HEK293 (cell line): ENCODE results near the gene USF1.

Experiments used
- BCL11A ChIP-seq: fragments of 450-650 bp; formaldehyde crosslinking; IDR thresholded peaks from 2 replicates; pipeline ENCODE4 v1.5.1; 2016; ENCODE audit warnings: low read depth, missing biosample characterization, missing genetic modification characterization
- OVOL3 ChIP-seq: fragments of 450-650 bp; formaldehyde crosslinking; IDR thresholded peaks from 2 replicates; pipeline ENCODE4 v1.5.1; 2016; ENCODE audit warnings: missing biosample characterization, missing genetic modification characterization
- TRIM28 ChIP-seq: IDR thresholded peaks from 2 replicates; pipeline ENCODE4 v1.6.1; 2011; ENCODE audit warnings: low read length, control low read depth, borderline replicate concordance
- ZBTB20 ChIP-seq: fragments of 450-650 bp; formaldehyde crosslinking; IDR thresholded peaks from 2 replicates; pipeline ENCODE4 v1.5.1; 2016; ENCODE audit warnings: missing biosample characterization, missing genetic modification characterization
- ZBTB48 ChIP-seq: fragments of 450-650 bp; formaldehyde crosslinking; IDR thresholded peaks from 2 replicates; pipeline ENCODE4 v1.5.1; 2016; ENCODE audit warnings: missing biosample characterization, missing genetic modification characterization
- ZEB2 ChIP-seq: fragments of 450-650 bp; formaldehyde crosslinking; IDR thresholded peaks from 2 replicates; pipeline ENCODE4 v1.5.1; 2016; ENCODE audit warnings: missing biosample characterization, missing genetic modification characterization
- ZNF10 ChIP-seq: fragments of 450-650 bp; formaldehyde crosslinking; IDR thresholded peaks from 2 replicates; pipeline ENCODE4 v1.5.1; 2017; ENCODE audit warnings: missing biosample characterization, missing genetic modification characterization
- ZNF211 ChIP-seq: fragments of 450-650 bp; formaldehyde crosslinking; IDR thresholded peaks from 2 replicates; pipeline ENCODE4 v1.5.1; 2016; ENCODE audit warnings: low read depth, missing biosample characterization, missing genetic modification characterization
- ZNF341 ChIP-seq: fragments of 450-650 bp; formaldehyde crosslinking; IDR thresholded peaks from 2 replicates; pipeline ENCODE4; 2016; ENCODE audit warnings: low read depth, missing biosample characterization, missing genetic modification characterization
- ZNF600 ChIP-seq: fragments of 450-650 bp; formaldehyde crosslinking; IDR thresholded peaks from 2 replicates; pipeline ENCODE4 v1.5.1; 2016; ENCODE audit warnings: missing biosample characterization, missing genetic modification characterization
- ZNF664 ChIP-seq: fragments of 450-650 bp; formaldehyde crosslinking; IDR thresholded peaks from 2 replicates; pipeline ENCODE4 v1.5.1; 2016; ENCODE audit warnings: missing biosample characterization, missing genetic modification characterization
- ZNF76 ChIP-seq: fragments of 450-650 bp; formaldehyde crosslinking; IDR thresholded peaks from 2 replicates; pipeline ENCODE4; 2016; ENCODE audit warnings: low read depth, missing biosample characterization, missing genetic modification characterization, borderline replicate concordance
- ZSCAN30 ChIP-seq: fragments of 450-650 bp; IDR thresholded peaks from 2 replicates; pipeline ENCODE4 v1.5.1; 2018; ENCODE audit warnings: missing biosample characterization, mild to moderate bottlenecking, missing genetic modification characterization, moderate library complexity
- TF ChIP-seq, protein P1 (sequence below): fragments of 450-650 bp; formaldehyde crosslinking; IDR thresholded peaks from 2 replicates; pipeline ENCODE4 v1.5.1; 2016; ENCODE audit warnings: missing biosample characterization, missing genetic modification characterization
- TF ChIP-seq, protein P2 (sequence below): fragments of 450-650 bp; formaldehyde crosslinking; optimal IDR thresholded peaks from 2 replicates; pipeline ENCODE3; 2016; ENCODE audit warnings: missing biosample characterization, mild to moderate bottlenecking, missing genetic modification characterization
- TF ChIP-seq, protein P3 (sequence below): fragments of 450-650 bp; formaldehyde crosslinking; IDR thresholded peaks from 2 replicates; pipeline ENCODE4 v1.5.1; 2016; ENCODE audit warnings: missing biosample characterization, missing genetic modification characterization
- TF ChIP-seq, protein P4 (sequence below): fragments of 450-650 bp; formaldehyde crosslinking; conservative IDR thresholded peaks from 2 replicates; pipeline ENCODE4 v1.5.1; 2016; ENCODE audit warnings: low read depth, missing biosample characterization, missing genetic modification characterization
- TF ChIP-seq, protein P5 (sequence below): fragments of 450-650 bp; formaldehyde crosslinking; IDR thresholded peaks from 2 replicates; pipeline ENCODE4 v1.5.1; 2016; ENCODE audit warnings: missing biosample characterization, missing genetic modification characterization
- TF ChIP-seq, protein P6 (sequence below): fragments of 450-650 bp; formaldehyde crosslinking; IDR thresholded peaks from 2 replicates; pipeline ENCODE4 v1.5.1; 2016; ENCODE audit warnings: missing biosample characterization, missing genetic modification characterization
- TF ChIP-seq, protein P7 (sequence below): fragments of 450-650 bp; formaldehyde crosslinking; IDR thresholded peaks from 2 replicates; pipeline ENCODE4 v1.5.1; 2017; ENCODE audit warnings: missing biosample characterization, missing genetic modification characterization

USF1 gene

DNA sequence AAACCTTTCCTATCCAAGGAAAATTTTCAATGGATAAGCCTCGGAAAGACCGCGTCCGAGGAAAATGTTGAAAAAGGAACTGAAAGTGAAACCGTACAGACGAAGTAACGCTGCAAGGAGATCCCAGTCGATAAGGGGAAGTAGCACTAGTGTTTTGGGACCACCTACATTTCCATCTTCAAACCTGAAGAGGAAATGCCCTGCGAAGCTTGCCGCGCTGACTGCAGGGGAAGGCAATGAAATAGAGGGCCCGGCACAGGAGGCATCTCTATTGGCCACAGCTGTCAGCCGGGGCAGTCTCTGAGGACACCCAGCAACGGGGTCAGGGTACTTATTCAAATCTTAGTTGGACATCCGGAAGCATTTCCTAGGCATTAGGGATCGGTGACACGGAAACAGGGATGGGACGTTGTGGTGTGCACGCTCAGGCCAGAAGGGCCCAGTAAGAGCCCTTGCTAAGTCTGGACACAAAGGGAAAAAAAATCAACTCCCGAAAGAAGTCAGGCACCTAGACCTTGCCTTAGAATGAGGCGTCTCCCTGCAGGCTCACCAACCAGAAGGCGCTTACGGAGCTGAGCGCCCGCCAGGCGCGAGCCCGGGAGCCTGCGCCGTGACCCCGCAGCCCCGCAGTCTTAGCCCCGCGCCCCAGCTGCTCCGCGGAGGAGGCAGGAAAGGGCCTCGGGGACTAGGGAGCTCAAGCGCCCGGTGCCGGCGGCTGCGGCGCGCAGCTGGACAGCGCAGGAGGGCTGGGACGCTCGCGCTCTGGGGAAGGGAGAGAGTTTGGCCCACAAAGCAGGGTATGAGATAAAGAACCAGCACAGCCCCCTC is 655 bp downstream of the USF1 start (continued):
- TF ChIP-seq, protein P1, sequence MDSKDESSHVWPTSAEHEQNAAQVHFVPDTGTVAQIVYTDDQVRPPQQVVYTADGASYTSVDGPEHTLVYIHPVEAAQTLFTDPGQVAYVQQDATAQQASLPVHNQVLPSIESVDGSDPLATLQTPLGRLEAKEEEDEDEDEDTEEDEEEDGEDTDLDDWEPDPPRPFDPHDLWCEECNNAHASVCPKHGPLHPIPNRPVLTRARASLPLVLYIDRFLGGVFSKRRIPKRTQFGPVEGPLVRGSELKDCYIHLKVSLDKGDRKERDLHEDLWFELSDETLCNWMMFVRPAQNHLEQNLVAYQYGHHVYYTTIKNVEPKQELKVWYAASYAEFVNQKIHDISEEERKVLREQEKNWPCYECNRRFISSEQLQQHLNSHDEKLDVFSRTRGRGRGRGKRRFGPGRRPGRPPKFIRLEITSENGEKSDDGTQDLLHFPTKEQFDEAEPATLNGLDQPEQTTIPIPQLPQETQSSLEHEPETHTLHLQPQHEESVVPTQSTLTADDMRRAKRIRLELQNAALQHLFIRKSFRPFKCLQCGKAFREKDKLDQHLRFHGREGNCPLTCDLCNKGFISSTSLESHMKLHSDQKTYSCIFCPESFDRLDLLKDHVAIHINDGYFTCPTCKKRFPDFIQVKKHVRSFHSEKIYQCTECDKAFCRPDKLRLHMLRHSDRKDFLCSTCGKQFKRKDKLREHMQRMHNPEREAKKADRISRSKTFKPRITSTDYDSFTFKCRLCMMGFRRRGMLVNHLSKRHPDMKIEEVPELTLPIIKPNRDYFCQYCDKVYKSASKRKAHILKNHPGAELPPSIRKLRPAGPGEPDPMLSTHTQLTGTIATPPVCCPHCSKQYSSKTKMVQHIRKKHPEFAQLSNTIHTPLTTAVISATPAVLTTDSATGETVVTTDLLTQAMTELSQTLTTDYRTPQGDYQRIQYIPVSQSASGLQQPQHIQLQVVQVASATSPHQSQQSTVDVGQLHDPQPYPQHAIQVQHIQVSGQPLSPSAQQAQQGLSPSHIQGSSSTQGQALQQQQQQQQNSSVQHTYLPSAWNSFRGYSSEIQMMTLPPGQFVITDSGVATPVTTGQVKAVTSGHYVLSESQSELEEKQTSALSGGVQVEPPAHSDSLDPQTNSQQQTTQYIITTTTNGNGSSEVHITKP, result no peak
- TF ChIP-seq, protein P2, sequence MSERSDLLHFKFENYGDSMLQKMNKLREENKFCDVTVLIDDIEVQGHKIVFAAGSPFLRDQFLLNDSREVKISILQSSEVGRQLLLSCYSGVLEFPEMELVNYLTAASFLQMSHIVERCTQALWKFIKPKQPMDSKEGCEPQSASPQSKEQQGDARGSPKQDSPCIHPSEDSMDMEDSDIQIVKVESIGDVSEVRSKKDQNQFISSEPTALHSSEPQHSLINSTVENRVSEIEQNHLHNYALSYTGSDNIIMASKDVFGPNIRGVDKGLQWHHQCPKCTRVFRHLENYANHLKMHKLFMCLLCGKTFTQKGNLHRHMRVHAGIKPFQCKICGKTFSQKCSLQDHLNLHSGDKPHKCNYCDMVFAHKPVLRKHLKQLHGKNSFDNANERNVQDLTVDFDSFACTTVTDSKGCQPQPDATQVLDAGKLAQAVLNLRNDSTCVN (tag by site-specific recombination), result peak; percentile 95
- TF ChIP-seq ZNF341 (tag by site-specific recombination), result no peak
- TF ChIP-seq, protein P3, sequence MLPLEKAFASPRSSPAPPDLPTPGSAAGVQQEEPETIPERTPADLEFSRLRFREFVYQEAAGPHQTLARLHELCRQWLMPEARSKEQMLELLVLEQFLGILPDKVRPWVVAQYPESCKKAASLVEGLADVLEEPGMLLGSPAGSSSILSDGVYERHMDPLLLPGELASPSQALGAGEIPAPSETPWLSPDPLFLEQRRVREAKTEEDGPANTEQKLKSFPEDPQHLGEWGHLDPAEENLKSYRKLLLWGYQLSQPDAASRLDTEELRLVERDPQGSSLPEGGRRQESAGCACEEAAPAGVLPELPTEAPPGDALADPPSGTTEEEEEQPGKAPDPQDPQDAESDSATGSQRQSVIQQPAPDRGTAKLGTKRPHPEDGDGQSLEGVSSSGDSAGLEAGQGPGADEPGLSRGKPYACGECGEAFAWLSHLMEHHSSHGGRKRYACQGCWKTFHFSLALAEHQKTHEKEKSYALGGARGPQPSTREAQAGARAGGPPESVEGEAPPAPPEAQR, result no peak
- TF ChIP-seq, protein P4, sequence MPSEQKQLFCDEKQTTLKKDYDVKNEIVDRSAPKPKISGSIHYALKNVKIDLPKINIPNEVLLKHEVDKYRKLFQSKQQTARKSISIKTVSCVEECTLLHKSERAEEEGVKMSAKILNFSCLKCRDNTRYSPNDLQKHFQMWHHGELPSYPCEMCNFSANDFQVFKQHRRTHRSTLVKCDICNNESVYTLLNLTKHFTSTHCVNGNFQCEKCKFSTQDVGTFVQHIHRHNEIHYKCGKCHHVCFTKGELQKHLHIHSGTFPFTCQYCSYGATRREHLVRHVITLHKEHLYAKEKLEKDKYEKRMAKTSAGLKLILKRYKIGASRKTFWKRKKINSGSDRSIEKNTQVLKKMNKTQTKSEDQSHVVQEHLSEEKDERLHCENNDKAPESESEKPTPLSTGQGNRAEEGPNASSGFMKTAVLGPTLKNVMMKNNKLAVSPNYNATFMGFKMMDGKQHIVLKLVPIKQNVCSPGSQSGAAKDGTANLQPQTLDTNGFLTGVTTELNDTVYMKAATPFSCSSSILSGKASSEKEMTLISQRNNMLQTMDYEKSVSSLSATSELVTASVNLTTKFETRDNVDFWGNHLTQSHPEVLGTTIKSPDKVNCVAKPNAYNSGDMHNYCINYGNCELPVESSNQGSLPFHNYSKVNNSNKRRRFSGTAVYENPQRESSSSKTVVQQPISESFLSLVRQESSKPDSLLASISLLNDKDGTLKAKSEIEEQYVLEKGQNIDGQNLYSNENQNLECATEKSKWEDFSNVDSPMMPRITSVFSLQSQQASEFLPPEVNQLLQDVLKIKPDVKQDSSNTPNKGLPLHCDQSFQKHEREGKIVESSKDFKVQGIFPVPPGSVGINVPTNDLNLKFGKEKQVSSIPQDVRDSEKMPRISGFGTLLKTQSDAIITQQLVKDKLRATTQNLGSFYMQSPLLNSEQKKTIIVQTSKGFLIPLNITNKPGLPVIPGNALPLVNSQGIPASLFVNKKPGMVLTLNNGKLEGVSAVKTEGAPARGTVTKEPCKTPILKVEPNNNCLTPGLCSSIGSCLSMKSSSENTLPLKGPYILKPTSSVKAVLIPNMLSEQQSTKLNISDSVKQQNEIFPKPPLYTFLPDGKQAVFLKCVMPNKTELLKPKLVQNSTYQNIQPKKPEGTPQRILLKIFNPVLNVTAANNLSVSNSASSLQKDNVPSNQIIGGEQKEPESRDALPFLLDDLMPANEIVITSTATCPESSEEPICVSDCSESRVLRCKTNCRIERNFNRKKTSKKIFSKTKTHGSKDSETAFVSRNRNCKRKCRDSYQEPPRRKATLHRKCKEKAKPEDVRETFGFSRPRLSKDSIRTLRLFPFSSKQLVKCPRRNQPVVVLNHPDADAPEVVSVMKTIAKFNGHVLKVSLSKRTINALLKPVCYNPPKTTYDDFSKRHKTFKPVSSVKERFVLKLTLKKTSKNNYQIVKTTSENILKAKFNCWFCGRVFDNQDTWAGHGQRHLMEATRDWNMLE (tag by site-specific recombination), result no peak
- no peak for TF ChIP-seq ZNF664
- TF ChIP-seq, protein P5, sequence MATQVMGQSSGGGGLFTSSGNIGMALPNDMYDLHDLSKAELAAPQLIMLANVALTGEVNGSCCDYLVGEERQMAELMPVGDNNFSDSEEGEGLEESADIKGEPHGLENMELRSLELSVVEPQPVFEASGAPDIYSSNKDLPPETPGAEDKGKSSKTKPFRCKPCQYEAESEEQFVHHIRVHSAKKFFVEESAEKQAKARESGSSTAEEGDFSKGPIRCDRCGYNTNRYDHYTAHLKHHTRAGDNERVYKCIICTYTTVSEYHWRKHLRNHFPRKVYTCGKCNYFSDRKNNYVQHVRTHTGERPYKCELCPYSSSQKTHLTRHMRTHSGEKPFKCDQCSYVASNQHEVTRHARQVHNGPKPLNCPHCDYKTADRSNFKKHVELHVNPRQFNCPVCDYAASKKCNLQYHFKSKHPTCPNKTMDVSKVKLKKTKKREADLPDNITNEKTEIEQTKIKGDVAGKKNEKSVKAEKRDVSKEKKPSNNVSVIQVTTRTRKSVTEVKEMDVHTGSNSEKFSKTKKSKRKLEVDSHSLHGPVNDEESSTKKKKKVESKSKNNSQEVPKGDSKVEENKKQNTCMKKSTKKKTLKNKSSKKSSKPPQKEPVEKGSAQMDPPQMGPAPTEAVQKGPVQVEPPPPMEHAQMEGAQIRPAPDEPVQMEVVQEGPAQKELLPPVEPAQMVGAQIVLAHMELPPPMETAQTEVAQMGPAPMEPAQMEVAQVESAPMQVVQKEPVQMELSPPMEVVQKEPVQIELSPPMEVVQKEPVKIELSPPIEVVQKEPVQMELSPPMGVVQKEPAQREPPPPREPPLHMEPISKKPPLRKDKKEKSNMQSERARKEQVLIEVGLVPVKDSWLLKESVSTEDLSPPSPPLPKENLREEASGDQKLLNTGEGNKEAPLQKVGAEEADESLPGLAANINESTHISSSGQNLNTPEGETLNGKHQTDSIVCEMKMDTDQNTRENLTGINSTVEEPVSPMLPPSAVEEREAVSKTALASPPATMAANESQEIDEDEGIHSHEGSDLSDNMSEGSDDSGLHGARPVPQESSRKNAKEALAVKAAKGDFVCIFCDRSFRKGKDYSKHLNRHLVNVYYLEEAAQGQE (tag by site-specific recombination), result peak; percentile 93
- peak; percentile 35; the same call in 1 of the 2 replicates for TF ChIP-seq ZEB2 (tag by site-specific recombination)
- TF ChIP-seq ZNF600 (tag by site-specific recombination), result peak; percentile 65; the same call in 1 of the 2 replicates
- TF ChIP-seq TRIM28, result 0 out of 2 replicates have a peak, but pooled peaks have one; percentile 34
- no peak for TF ChIP-seq OVOL3 (tag by site-specific recombination)
- no peak for TF ChIP-seq ZNF211
- peak; percentile 99 for TF ChIP-seq ZBTB48 (tag by site-specific recombination)
- TF ChIP-seq ZNF10 (tag by site-specific recombination), result 0 out of 2 replicates have a peak, but pooled peaks have one; percentile 11
- peak; percentile 35; the same call in 1 of the 2 replicates for TF ChIP-seq ZNF76 (tag by site-specific recombination)
- TF ChIP-seq, protein P6, sequence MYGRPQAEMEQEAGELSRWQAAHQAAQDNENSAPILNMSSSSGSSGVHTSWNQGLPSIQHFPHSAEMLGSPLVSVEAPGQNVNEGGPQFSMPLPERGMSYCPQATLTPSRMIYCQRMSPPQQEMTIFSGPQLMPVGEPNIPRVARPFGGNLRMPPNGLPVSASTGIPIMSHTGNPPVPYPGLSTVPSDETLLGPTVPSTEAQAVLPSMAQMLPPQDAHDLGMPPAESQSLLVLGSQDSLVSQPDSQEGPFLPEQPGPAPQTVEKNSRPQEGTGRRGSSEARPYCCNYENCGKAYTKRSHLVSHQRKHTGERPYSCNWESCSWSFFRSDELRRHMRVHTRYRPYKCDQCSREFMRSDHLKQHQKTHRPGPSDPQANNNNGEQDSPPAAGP (tag by site-specific recombination), result 0 out of 2 replicates have a peak, but pooled peaks have one; percentile 15
- TF ChIP-seq ZSCAN30 (tag by site-specific recombination), result 0 out of 2 replicates have a peak, but pooled peaks have one; percentile 21
- TF ChIP-seq ZBTB20 (tag by site-specific recombination), result peak; percentile 92
- TF ChIP-seq, protein P7, sequence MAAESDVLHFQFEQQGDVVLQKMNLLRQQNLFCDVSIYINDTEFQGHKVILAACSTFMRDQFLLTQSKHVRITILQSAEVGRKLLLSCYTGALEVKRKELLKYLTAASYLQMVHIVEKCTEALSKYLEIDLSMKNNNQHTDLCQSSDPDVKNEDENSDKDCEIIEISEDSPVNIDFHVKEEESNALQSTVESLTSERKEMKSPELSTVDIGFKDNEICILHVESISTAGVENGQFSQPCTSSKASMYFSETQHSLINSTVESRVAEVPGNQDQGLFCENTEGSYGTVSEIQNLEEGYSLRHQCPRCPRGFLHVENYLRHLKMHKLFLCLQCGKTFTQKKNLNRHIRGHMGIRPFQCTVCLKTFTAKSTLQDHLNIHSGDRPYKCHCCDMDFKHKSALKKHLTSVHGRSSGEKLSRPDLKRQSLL, result peak; percentile 71; the same call in 1 of the 2 replicates
- TF ChIP-seq BCL11A (tag by site-specific recombination), result 0 out of 2 replicates have a peak, but pooled peaks have one; percentile 10
